Activated naive CD4-positive, alpha-beta T cell (primary cell): ENCODE results near the gene KRCC1.
"Not testable (repeated sequence)": the region's sequence is repeated elsewhere in the genome, so short reads cannot be mapped to it uniquely, and the experiment has no call there.

ENCODE experiments used
- DNase-seq, 4 experiments: peaks; one replicate each; lab custom pipeline; 2025; lab: John Stamatoyannopoulos, UW

The KRCC1 gene

DNA sequence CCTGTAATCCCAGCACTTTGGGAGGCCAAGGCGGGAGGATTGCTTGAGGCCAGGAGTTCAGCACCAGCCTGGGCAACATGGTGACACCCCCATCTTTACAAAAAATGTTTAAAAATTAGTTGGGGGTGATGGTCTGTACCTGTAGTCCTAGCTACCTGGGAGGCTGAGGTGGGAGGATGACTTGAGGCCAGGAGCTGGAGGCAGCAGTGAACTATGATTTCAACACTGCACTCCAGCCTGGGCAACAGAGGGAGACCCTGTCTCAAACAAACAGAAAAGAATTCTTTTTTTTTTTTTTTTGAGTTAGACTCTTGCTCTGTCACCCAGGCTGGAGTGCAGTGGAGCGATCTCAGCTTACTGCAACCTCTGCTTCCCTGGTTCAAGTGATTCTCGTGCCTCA, 55.1 kb downstream of the KRCC1 start:
- not testable (repeated sequence) for DNase-seq

DNA sequence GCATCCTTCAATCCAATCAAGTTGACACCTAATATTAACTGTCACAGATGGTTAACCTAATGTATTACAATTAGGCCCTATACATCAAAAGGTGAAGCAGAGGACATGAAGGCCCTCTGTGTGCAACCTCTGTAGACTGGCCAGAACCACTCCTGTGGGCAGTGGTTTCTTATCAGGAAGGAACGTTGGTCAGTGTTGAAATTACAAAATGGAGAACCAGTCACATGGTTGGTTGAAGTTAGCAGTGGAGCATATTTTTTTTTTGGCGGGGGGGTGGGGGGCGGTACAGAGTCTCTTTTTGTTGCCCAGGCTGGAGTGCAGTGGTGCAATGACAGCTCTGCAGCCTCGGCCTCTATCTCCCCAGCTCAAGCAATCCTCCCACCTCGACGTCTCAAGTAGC, 59.0 kb downstream of the KRCC1 start:
- DNase-seq, result no peak

DNA sequence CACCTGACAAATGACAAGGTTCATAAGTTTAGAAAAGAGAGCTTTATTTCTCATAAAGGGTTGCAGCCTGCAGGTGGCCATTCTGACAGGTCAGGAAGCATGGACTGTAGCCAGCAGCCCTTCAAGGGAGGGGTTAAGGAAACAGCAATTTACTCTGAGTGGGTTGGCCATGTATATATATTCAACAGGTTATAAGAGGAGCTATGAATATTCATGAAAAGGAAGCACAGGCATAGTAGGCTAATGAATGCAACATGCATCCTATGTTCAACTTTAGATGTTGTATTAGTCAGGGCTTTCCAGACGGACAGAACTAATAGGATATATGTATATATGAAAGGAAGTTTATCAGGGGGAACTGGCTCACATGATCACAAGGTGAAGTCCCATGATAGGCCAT, 59.8 kb downstream of the KRCC1 start:
- DNase-seq, result no peak

DNA sequence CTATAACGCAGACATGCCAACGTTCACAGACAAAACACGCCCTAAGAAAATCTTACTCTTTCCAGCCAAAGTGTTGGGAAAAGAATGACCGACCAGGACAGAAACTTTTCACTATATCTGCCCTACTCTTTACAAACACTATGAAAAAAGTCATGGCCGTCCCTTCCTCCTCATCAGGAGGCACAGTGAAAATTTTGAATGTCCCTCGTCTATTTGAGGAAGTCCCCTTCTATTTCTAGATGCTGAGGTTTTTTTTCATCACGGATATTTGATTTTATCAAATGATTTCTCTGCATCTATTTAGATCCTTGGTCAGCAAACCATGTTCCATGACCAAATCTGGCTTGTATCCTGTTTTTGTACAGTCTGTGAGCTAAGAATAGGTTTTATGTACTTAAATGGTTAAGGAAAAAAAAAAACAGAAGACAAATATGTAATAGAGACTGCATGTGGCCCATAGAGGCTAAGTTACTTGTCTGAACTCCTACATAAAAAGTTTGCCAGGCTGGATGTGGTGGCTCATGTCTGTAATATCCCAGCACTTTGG, 61.2 kb downstream of the KRCC1 start:
- not testable (repeated sequence) for DNase-seq

DNA sequence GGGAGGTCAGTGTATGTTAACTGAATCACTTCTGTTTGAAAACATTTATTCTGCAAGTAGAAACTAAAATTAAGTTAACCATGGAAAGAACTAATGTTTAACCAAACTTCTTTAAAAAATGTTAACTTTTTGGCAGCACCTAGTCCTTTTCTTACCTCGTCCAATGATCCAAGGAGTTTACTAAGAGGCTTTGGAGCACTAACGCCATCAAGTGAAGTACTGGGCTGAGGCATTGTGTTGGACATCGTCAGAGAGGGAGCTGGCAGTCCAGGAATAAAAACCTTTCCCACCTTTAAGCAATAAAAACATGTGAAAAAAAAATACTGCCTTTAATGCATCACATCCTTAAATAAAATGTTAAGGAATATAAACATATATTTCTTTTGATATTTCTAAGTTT, 63.0 kb downstream of the KRCC1 start:
- not testable (repeated sequence) for DNase-seq

DNA sequence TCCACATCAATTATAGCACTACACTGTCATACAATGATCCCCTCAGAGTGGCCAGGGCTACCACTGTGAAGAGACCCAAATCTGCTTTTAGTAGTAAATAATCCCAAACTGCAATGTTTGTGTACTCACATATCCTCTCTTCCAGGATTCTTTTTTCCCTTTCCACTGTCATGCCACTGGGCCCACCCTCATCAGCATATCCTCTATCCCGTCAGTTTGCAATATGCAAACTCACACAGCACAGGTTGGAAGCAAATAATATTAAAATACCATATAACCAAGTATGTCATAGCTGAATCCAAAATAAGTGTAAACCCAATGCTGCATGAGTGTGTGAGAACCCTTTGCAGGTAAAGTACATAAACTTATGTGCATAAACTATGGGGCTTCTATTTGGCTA, 68.1 kb downstream of the KRCC1 start:
- DNase-seq, result not testable (repeated sequence)

DNA sequence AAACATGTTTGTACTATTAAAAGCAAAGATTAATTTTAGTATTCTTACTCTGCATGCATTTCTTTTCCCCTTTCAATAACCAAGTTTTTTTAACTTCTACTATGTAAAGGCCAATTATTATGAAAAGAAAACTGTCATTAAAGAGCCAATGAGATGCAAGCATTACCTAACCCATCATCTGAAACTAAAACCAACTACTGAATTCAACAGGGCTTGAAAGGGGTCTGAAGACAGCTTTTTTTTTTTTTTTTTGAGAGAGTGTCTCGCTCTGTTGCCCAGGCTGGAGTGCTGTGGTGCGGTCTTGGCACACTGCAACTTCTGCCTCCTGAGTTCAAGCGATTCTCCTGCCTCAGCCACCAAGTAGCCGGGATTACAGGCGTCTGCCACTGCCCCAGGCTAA, 69.7 kb downstream of the KRCC1 start:
- DNase-seq, result not testable (repeated sequence)

DNA sequence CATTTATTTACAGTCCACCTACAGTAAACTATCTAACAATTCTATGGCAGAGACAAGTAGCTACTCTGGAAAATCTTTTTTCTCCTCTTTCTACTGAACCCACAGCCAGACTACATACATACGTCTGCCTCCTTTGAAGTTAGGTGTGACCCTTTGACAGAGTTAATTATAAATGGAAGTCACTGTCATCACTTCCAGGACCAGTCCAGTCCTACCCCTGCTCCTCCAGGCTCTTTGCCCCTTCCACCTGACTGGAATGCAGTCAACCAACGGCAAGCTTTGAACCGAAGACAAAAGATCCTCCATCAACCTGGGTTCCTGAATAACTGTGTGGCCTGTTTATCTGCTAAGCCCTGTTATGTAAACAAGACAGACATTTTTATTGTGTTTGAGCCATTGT, 74.4 kb downstream of the KRCC1 start:
- DNase-seq, result not testable (repeated sequence)
